H9 (cell line): Measurements from ENCODE around the gene SLC9A5. TPM values are rescaled to one million over a fixed set of nuclear protein-coding genes. Genes with fewer than 3 reads are reported as not detected.

Experiments used
- DNase-seq: peaks from one replicate; pipeline ENCODE4 v3.0.0-alpha.2; 2017
- H2AFZ ChIP-seq: one replicate; pipeline ENCODE4 v1.6.1; 2013; ENCODE audit warnings: mild to moderate bottlenecking, low read length, control low read depth, moderate library complexity
- H2AK5ac ChIP-seq: 2 replicates; pipeline ENCODE4 v1.6.1; 2013; ENCODE audit warnings: low read length, control low read depth, mixed read lengths; ENCODE audit not compliant: insufficient read length
- H2BK120ac ChIP-seq: one replicate; pipeline ENCODE4 v1.6.1; 2013; ENCODE audit warnings: low read depth, mild to moderate bottlenecking, low read length, control low read depth, inconsistent platforms; ENCODE audit not compliant: poor library complexity, severe bottlenecking
- H2BK12ac ChIP-seq: 2 replicates; pipeline ENCODE4 v1.6.1; 2013; ENCODE audit warnings: low read length, control low read depth, mixed read lengths, low read depth; ENCODE audit not compliant: insufficient read length
- H2BK15ac ChIP-seq: 2 replicates; pipeline ENCODE4 v1.6.1; 2013; ENCODE audit warnings: low read depth, low read length, control low read depth
- H2BK20ac ChIP-seq: one replicate; pipeline ENCODE4 v1.6.1; 2013; ENCODE audit warnings: low read depth, mild to moderate bottlenecking, low read length, control low read depth, inconsistent platforms; ENCODE audit not compliant: poor library complexity, severe bottlenecking
- H2BK5ac ChIP-seq: 2 replicates; pipeline ENCODE4 v1.6.1; 2013; ENCODE audit warnings: low read length, control low read depth, mixed read lengths; ENCODE audit not compliant: insufficient read length
- H3K14ac ChIP-seq: 2 replicates; pipeline ENCODE4 v1.6.1; 2013; ENCODE audit warnings: low read length, control low read depth; ENCODE audit not compliant: insufficient read depth
- H3K18ac ChIP-seq: 2 replicates; pipeline ENCODE4 v1.6.1; 2013; ENCODE audit warnings: low read depth, mild to moderate bottlenecking, mixed read lengths, low read length, control low read depth; ENCODE audit not compliant: insufficient read length
- H3K23ac ChIP-seq: 2 replicates; pipeline ENCODE4 v1.6.1; 2013; ENCODE audit warnings: low read length, control low read depth, mixed read lengths, low read depth; ENCODE audit not compliant: insufficient read length
- H3K23me2 ChIP-seq: 2 replicates; pipeline ENCODE4 v1.6.1; 2013; ENCODE audit warnings: low read depth, mild to moderate bottlenecking, mixed read lengths, low read length, control low read depth; ENCODE audit not compliant: insufficient read length, poor library complexity, severe bottlenecking
- H3K27ac ChIP-seq: 2 replicates; pipeline ENCODE4 v1.5.1; 2013; ENCODE audit warnings: low read length, control low read depth, mixed read lengths, low read depth; ENCODE audit not compliant: insufficient read length
- H3K27me3 ChIP-seq: 2 replicates; pipeline ENCODE4 v1.6.1; 2013; ENCODE audit warnings: low read length, control low read depth, inconsistent platforms; ENCODE audit not compliant: insufficient read depth
- H3K4ac ChIP-seq: 2 replicates; pipeline ENCODE4 v1.6.1; 2013; ENCODE audit warnings: low read depth, mild to moderate bottlenecking, control low read depth, inconsistent platforms, low read length, moderate library complexity
- H3K4me1 ChIP-seq: 2 replicates; pipeline ENCODE4 v1.6.1; 2013; ENCODE audit warnings: low read length, control low read depth, inconsistent platforms; ENCODE audit not compliant: insufficient read depth
- H3K4me2 ChIP-seq: 2 replicates; pipeline ENCODE4 v1.6.1; 2013; ENCODE audit warnings: low read length, control low read depth, mixed read lengths; ENCODE audit not compliant: insufficient read length, insufficient read depth
- H3K56ac ChIP-seq: 2 replicates; pipeline ENCODE4 v1.6.1; 2013; ENCODE audit warnings: low read depth, mild to moderate bottlenecking, mixed read lengths, low read length, control low read depth; ENCODE audit not compliant: insufficient read length
- H3K79me1 ChIP-seq: 2 replicates; pipeline ENCODE4 v1.6.1; 2013; ENCODE audit warnings: low read depth, mild to moderate bottlenecking, moderate library complexity, low read length, control low read depth, inconsistent platforms; ENCODE audit not compliant: insufficient read depth, poor library complexity, severe bottlenecking
- H3K79me2 ChIP-seq: 2 replicates; pipeline ENCODE4 v1.6.1; 2013; ENCODE audit warnings: low read length, control low read depth, inconsistent platforms; ENCODE audit not compliant: insufficient read depth
- H3K9ac ChIP-seq: 2 replicates; pipeline ENCODE4 v1.6.1; 2013; ENCODE audit warnings: low read length, control low read depth, mixed read lengths; ENCODE audit not compliant: insufficient read length; ENCODE audit errors: extremely low read depth
- H3K9me3 ChIP-seq: one replicate; pipeline ENCODE4 v1.6.1; 2013; ENCODE audit warnings: low read depth, low read length, inconsistent platforms; ENCODE audit not compliant: control insufficient read depth
- H3T11ph ChIP-seq: one replicate; pipeline ENCODE4 v1.6.1; 2013; ENCODE audit warnings: mild to moderate bottlenecking, low read length, control low read depth, inconsistent platforms
- H4K20me1 ChIP-seq: one replicate; pipeline ENCODE4 v1.6.1; 2013; ENCODE audit not compliant: control insufficient read depth, insufficient read length, insufficient read depth
- H4K5ac ChIP-seq: 2 replicates; pipeline ENCODE4 v1.6.1; 2013; ENCODE audit warnings: low read depth, mild to moderate bottlenecking, mixed read lengths, low read length, control low read depth; ENCODE audit not compliant: insufficient read length
- H4K8ac ChIP-seq: replicated peaks from 2 replicates; pipeline ENCODE4 v1.6.1; 2013; ENCODE audit warnings: low read length, control low read depth, mixed read lengths, low read depth; ENCODE audit not compliant: insufficient read length
- H4K91ac ChIP-seq: 2 replicates; pipeline ENCODE4 v1.6.1; 2013; ENCODE audit warnings: low read depth, mild to moderate bottlenecking, moderate library complexity, mixed read lengths, low read length, control low read depth; ENCODE audit not compliant: insufficient read length
- H3K27ac Mint-ChIP-seq, 3 experiments: 2 replicates in 2 of 3; 3 replicates in 1 of 3; pipeline ENCODE4 v1.8.0; 2020 to 2021; ENCODE audit warnings: mixed read lengths in 3 of 3, mild to moderate bottlenecking in 1 of 3, moderate library complexity in 1 of 3
- H3K27me3 Mint-ChIP-seq: 2 replicates; pipeline ENCODE4 v1.8.0; 2021; ENCODE audit warnings: low read depth, mild to moderate bottlenecking, moderate library complexity, mixed read lengths
- H3K36me3 Mint-ChIP-seq, 3 experiments: 2 replicates in 2 of 3; 3 replicates in 1 of 3; pipeline ENCODE4 v1.8.0; 2020 to 2021; ENCODE audit warnings: low read depth in 3 of 3, mixed read lengths in 3 of 3; ENCODE audit not compliant: insufficient read depth in 1 of 3
- H3K4me1 Mint-ChIP-seq, 2 experiments: 2 replicates each; pipeline ENCODE4 v1.8.0; 2020; ENCODE audit warnings: mixed read lengths in 2 of 2
- H3K4me3 Mint-ChIP-seq, 2 experiments: 2 replicates in 1 of 2; 3 replicates in 1 of 2; pipeline ENCODE4 v1.8.0; 2020 to 2021; ENCODE audit warnings: mild to moderate bottlenecking in 2 of 2, mixed read lengths in 2 of 2, moderate library complexity in 1 of 2
- H3K9me3 Mint-ChIP-seq, 2 experiments: 2 replicates in 1 of 2; 3 replicates in 1 of 2; pipeline ENCODE4 v1.8.0; 2020; ENCODE audit warnings: mild to moderate bottlenecking in 2 of 2, mixed read lengths in 2 of 2, moderate library complexity in 1 of 2
- CTCF ChIP-seq: fragments of 200-600 bp; sonication (generic); conservative IDR thresholded peaks from 3 replicates; pipeline ENCODE4 v1.8.0; 2021; ENCODE audit warnings: antibody characterized with exemption, mild to moderate bottlenecking
- WGBS: extraction: QIAGEN DNeasy Blood & Tissue Kit; methylation state at CpG from one replicate; pipeline ENCODE4 v1.1.7; 2013; ENCODE audit warnings: missing lambda C conversion rate, low lambda C conversion rate, mixed read lengths; ENCODE audit not compliant: insufficient read length; ENCODE audit errors: extremely low coverage; 5-methylcytosine and 5-hydroxymethylcytosine counted together
- total RNA-seq: library from RNA; stranded (reverse); gene quantifications from 2 replicates; pipeline ENCODE4 v1.2.1, GENCODE V29; 2021

Gene SLC9A5
- total RNA-seq, 1 experiment from 2014 or later, result 9.1 TPM

- H3K18ac ChIP-seq, result no peak overlapping the region
- no peak overlapping the region for H3K4me2 ChIP-seq
- H4K91ac ChIP-seq, result no peak overlapping the region
- H3K4ac ChIP-seq, result no peak overlapping the region
- H2AFZ ChIP-seq, result no peak overlapping the region
- no peak overlapping the region for H3K56ac ChIP-seq
- no peak overlapping the region for H3K23ac ChIP-seq
- no peak overlapping the region for H2BK5ac ChIP-seq
- no peak for TF ChIP-seq CTCF
- Mint-ChIP-seq H3K4me3 (no peak overlapping the region), H3K27me3 (no peaks in the 10 kb centered on the region), H3K4me1 (peaks cover 13 to 20% of the 10 kb centered on the region in 2 experiments), H3K36me3 (peaks cover 20 to 51% (median 34%) of the 10 kb centered on the region in 3 experiments), H3K9me3 (no peaks in the 10 kb centered on the region), H3K27ac (peak overlapping the region in 1 of 3 experiments; percentile 34; a peak in 1 of 7 replicates)
- H3K9me3 ChIP-seq, result no peaks in the 10 kb centered on the region
- no peaks in the 10 kb centered on the region for H3K23me2 ChIP-seq
- H3K4me1 ChIP-seq, result peaks cover 11% of the 10 kb centered on the region; the same call in 1 of the 2 replicates
- no peak overlapping the region for H3K9ac ChIP-seq
- no CpG with 5 or more reads among the region's 9 CpGs for WGBS
- H4K20me1 ChIP-seq, result peaks cover 3% of the 10 kb centered on the region
- no peak overlapping the region for H2AK5ac ChIP-seq
- H3K79me2 ChIP-seq, result no peaks in the 10 kb centered on the region; the same call in 1 of the 2 replicates
- H3K79me1 ChIP-seq, result peaks cover 4% of the 10 kb centered on the region
- no peak for DNase-seq
- no peak overlapping the region for H2BK120ac ChIP-seq
- no peak overlapping the region for H4K8ac ChIP-seq
- no peak overlapping the region for H4K5ac ChIP-seq
- no peak overlapping the region for H3T11ph ChIP-seq
- H2BK12ac ChIP-seq, result no peak overlapping the region
- H2BK20ac ChIP-seq, result no peak overlapping the region
- H3K14ac ChIP-seq, result no peak overlapping the region
- H3K27ac ChIP-seq, result no peak overlapping the region
- no peaks in the 10 kb centered on the region for H3K27me3 ChIP-seq
- H2BK15ac ChIP-seq, result no peak overlapping the region
These were observed 9.8 kb upstream of the SLC9A5 start for GRCh38 chr16:67238806-67239470.
